Fibroblast of the aortic adventitia (primary cell): ENCODE data around the gene IGIP. TPM values are rescaled to one million over a fixed set of nuclear protein-coding genes. Genes with fewer than 3 reads are reported as not detected.

Experiments used
- DNase-seq: peaks from one replicate; pipeline ENCODE4 v3.0.0-alpha.2; 2010; ENCODE audit warnings: low read depth
- H3K4me3 ChIP-seq: 2 replicates; pipeline ENCODE4 v1.5.1; 2011; ENCODE audit warnings: low read depth, mild to moderate bottlenecking, control low read depth, low read length, moderate library complexity
- CTCF ChIP-seq: IDR thresholded peaks from 2 replicates; pipeline ENCODE4 v1.5.1; 2011; ENCODE audit warnings: mild to moderate bottlenecking, low read length, control low read depth, inconsistent platforms; ENCODE audit not compliant: insufficient read depth
- total RNA-seq: library from RNA; depleted of rRNA; stranded (reverse); fragments of >200 nt; gene quantifications from 2 replicates; pipeline ENCODE4 v1.2.3, GENCODE V29; 2012; ENCODE audit warnings: low replicate concordance

IGIP gene
- total RNA-seq, 1 donor: 13.7 TPM

- H3K4me3 ChIP-seq: no peak overlapping the region
- no peak for DNase-seq
- TF ChIP-seq CTCF: no peak
Observed at GRCh38 chr5:140136624-140137023, 10.9 kb downstream of the IGIP start.

DNA sequence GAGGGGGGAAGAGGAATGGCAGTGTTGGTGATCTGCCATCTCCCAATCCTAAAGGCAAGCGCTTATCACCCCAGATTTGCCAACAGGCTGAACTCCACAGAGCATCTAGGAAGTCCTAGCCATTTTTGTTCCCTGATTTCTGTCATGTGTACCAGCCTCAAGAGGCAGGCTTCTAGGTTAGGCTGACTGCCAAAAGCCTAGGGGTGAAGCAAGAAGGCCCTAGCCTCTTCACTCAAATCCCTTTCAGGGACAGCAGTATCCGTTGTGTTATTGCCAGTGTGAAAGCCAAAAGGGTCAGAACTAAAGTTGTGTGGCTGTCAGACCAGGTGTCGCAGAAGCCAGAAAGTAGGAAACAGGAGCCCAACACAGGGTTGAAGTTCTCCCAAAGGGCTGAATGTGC, 14.7 kb downstream of the IGIP start:
- H3K4me3 ChIP-seq: no peak overlapping the region
- DNase-seq: no peak
- TF ChIP-seq CTCF: no peak

- peak; percentile 92 for DNase-seq
- H3K4me3 ChIP-seq: no peak overlapping the region
- no peak for TF ChIP-seq CTCF
Observed at GRCh38 chr5:140141241-140141640, 15.5 kb downstream of the IGIP start.

GRCh38 chr5:140142246-140142645, 16.5 kb downstream of the IGIP start:
- no peak for DNase-seq
- no peak for TF ChIP-seq CTCF
- no peak overlapping the region for H3K4me3 ChIP-seq

DNA sequence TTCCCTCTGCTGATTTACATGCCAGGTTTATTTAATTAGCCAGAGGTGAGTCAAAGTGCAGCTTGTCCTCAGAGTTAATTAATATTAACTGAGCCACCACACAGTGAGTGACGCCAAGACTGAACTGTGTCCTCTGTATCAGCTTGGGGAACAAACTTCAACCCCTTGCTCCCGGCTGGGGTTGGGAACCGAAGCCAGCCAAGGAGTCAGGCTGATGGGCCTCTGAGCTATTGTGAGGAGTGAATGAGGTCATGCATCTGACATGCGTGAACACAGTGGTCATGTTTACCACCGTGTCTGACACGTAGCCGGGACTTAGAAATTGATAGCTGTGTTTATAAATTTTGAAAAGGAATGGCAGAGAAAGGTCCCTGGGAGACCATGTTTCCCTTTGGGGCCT, 17.1 kb downstream of the IGIP start:
- DNase-seq: no peak
- no peak for TF ChIP-seq CTCF
- no peak overlapping the region for H3K4me3 ChIP-seq

GRCh38 chr5:140143521-140144258, 18.0 kb downstream of the IGIP start:
- no peak for DNase-seq
- no peak overlapping the region for H3K4me3 ChIP-seq
- no peak for TF ChIP-seq CTCF

- no peak for DNase-seq
- H3K4me3 ChIP-seq: no peak overlapping the region
- no peak for TF ChIP-seq CTCF
Observed at GRCh38 chr5:140145256-140145655, 19.5 kb downstream of the IGIP start.
